LNCAP (cell line): Measurements from ENCODE around the gene CBLB.

Source experiments
- TF ChIP-seq, protein P1 (sequence below): fragments of 450-650 bp; IDR thresholded peaks from 2 replicates; pipeline ENCODE4 v1.5.1; 2017; ENCODE audit warnings: mild to moderate bottlenecking

The CBLB gene

DNA sequence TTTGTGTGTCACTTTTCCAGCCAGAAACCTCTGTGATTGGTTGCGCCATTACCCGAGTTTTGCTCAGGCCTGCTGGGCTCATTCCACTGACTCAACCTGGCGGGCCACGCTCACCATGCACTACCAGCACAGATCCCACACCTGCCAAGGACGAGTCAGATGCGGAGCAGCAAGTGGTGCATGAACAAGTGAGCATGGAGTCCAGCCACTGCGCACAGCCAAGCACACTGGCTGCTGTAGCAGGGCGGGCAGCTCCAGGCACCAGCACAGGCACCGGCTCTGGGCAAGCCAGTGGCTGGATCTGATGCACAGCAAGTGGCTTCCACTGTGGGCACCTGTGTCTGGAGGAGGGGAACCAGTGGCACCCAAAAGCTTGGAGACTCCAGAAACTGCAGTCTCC is 110.4 kb downstream of the CBLB start:
- TF ChIP-seq, protein P1, sequence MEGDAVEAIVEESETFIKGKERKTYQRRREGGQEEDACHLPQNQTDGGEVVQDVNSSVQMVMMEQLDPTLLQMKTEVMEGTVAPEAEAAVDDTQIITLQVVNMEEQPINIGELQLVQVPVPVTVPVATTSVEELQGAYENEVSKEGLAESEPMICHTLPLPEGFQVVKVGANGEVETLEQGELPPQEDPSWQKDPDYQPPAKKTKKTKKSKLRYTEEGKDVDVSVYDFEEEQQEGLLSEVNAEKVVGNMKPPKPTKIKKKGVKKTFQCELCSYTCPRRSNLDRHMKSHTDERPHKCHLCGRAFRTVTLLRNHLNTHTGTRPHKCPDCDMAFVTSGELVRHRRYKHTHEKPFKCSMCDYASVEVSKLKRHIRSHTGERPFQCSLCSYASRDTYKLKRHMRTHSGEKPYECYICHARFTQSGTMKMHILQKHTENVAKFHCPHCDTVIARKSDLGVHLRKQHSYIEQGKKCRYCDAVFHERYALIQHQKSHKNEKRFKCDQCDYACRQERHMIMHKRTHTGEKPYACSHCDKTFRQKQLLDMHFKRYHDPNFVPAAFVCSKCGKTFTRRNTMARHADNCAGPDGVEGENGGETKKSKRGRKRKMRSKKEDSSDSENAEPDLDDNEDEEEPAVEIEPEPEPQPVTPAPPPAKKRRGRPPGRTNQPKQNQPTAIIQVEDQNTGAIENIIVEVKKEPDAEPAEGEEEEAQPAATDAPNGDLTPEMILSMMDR, result no peak

GRCh38 chr3:105755121-105755886 is 113.5 kb downstream of the CBLB start:
- TF ChIP-seq, protein P1, result no peak

DNA sequence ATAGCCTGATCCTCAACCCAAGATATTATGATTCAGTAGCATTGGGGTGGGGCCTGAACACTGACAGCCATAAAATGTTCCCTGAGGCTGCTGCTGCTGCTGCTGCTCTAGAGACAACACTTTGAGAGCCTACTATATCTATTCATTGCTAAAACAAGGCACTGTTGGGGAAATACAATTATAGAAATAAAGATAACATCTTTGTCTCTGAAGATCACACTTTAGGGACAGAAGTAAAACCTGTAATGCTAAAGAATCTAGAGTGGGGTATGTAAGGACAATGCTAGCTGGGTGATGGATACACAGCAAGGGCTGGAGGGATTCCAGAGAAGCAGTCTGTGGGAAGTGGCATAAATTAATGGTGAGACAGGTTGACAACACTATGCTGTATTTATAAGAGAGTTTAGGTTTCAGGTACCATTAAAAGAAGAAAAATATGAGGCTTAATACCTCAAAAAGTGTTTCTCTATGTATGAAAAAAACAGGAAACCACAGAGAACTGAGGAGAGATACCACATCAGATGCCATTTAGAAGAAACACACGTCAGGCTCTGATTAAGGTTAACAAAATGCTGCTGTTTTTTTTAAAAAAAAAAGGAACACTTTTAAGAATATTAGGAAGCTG is 115.9 kb downstream of the CBLB start:
- TF ChIP-seq, protein P1, result no peak

- TF ChIP-seq, protein P1, result no peak
Measured at GRCh38 chr3:105747696-105748095, 121.1 kb downstream of the CBLB start.

DNA sequence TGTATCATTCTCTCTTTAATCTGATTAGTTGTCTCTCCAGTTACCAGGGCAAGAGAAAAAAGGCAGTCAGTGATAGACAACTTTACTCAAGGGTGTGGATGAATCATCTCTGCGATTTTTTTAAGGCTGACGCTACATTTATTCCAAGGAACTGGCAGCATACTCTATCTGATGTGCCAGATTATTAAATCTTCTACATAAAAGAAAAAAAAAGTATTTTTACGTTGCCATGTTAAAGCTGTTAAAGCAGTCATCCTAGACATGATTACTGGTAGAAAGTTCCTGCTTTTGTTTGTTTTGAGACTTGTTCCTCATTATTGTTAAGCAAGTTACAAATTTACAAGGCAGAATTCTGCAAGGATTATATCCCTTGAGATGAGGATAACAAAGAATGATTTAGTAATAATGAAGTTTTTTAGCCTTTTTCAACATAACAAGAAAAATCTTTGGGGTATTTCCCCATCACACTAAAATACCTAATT is 121.7 kb downstream of the CBLB start:
- TF ChIP-seq, protein P1, result no peak

- TF ChIP-seq, protein P1, result no peak
Measured at GRCh38 chr3:105746231-105746996, 122.4 kb downstream of the CBLB start.

GRCh38 chr3:105745046-105745445 is 123.8 kb downstream of the CBLB start:
- TF ChIP-seq, protein P1, result no peak
